SH-SY5Y (cell line): ENCODE results near the gene OLFM1.

ENCODE experiments used
- GATA2 ChIP-seq: IDR thresholded peaks from 2 replicates; pipeline ENCODE4 v1.6.1; 2011; ENCODE audit warnings: mild to moderate bottlenecking, low read depth, low read length
- GATA3 ChIP-seq: IDR thresholded peaks from 2 replicates; pipeline ENCODE4 v1.6.1; 2011; ENCODE audit warnings: low read depth, mild to moderate bottlenecking, low read length, moderate library complexity

GRCh38 chr9:135126451-135127187, 39.2 kb downstream of the OLFM1 start:
- TF ChIP-seq GATA3 (no peak), GATA2 (no peak)
